HS-5 (cell line): ENCODE results near the gene VAV1.
"Not testable (repeated sequence)": the region's sequence is repeated elsewhere in the genome, so short reads cannot be mapped to it uniquely, and the experiment has no call there.

Experiments
- DNase-seq: peaks from one replicate; pipeline ENCODE4 v3.0.0-alpha.2; 2012; ENCODE audit warnings: low read depth

VAV1 gene

GRCh38 chr19:6760606-6761005, 11.9 kb upstream of the VAV1 start:
- DNase-seq, result no peak

GRCh38 chr19:6761053-6761676, 11.3 kb upstream of the VAV1 start:
- no peak for DNase-seq

- DNase-seq, result not testable (repeated sequence)
Measured at GRCh38 chr19:6762253-6762797, 10.2 kb upstream of the VAV1 start.

- DNase-seq, result no peak
Measured at GRCh38 chr19:6765738-6766356, 6.7 kb upstream of the VAV1 start.

- DNase-seq, result no peak
Measured at GRCh38 chr19:6766357-6767080, 6.0 kb upstream of the VAV1 start.

GRCh38 chr19:6767081-6767356, 5.5 kb upstream of the VAV1 start:
- DNase-seq, result no peak

- no peak for DNase-seq
Measured at GRCh38 chr19:6767357-6768235, 4.9 kb upstream of the VAV1 start, which contains the start of gene SH2D3A. Gene SH2D3A, minus strand, starts transcription at chr19:6767435. Its CDS starts 3,687 bp downstream, at chr19:6763748.

GRCh38 chr19:6768236-6768785, 4.2 kb upstream of the VAV1 start:
- DNase-seq, result no peak

GRCh38 chr19:6769006-6769619, 3.4 kb upstream of the VAV1 start:
- no peak for DNase-seq

GRCh38 chr19:6771648-6772027, 870 bp upstream of the VAV1 start:
- not testable (repeated sequence) for DNase-seq

GRCh38 chr19:6772866-6773322, 386 bp downstream of the VAV1 start:
- DNase-seq, result no peak

GRCh38 chr19:6773323-6773931, 919 bp downstream of the VAV1 start:
- DNase-seq, result no peak

GRCh38 chr19:6774821-6775707, 2.6 kb downstream of the VAV1 start:
- no peak for DNase-seq

- DNase-seq, result not testable (repeated sequence)
Measured at GRCh38 chr19:6776045-6776444, 3.5 kb downstream of the VAV1 start.

GRCh38 chr19:6776999-6777398, 4.5 kb downstream of the VAV1 start:
- DNase-seq, result no peak

- no peak for DNase-seq
Measured at GRCh38 chr19:6777434-6777833, 4.9 kb downstream of the VAV1 start.

GRCh38 chr19:6778386-6778785, 5.9 kb downstream of the VAV1 start:
- no peak for DNase-seq

GRCh38 chr19:6779206-6779605, 6.7 kb downstream of the VAV1 start:
- no peak for DNase-seq

- DNase-seq, result no peak
Measured at GRCh38 chr19:6787393-6787792, 14.9 kb downstream of the VAV1 start.

GRCh38 chr19:6788896-6789295, 16.4 kb downstream of the VAV1 start:
- DNase-seq, result no peak
